HG03196 (cell line): ENCODE results near the gene TMEM164.
"Not testable (repeated sequence)": the region's sequence is repeated elsewhere in the genome, so short reads cannot be mapped to it uniquely, and the experiment has no call there.

Experiments used
- ATAC-seq: cut with Tn5 transposase; IDR thresholded peaks from one replicate; pipeline ENCODE4 v1.9.1; 2021; ENCODE audit not compliant: unreplicated experiment

Gene TMEM164

GRCh38 chrX:110125446-110126162 lies 122.7 kb downstream of the TMEM164 start:
- no peak for ATAC-seq

- no peak for ATAC-seq
These were observed 128.1 kb downstream of the TMEM164 start for GRCh38 chrX:110131031-110131430.

GRCh38 chrX:110132450-110133114 lies 129.7 kb downstream of the TMEM164 start:
- no peak for ATAC-seq

- no peak for ATAC-seq
These were observed 130.9 kb downstream of the TMEM164 start for GRCh38 chrX:110133735-110134370.

- ATAC-seq, result no peak
These were observed 132.7 kb downstream of the TMEM164 start for GRCh38 chrX:110135618-110136017.

- no peak for ATAC-seq
These were observed 133.2 kb downstream of the TMEM164 start for GRCh38 chrX:110136136-110136535.

GRCh38 chrX:110138557-110138956 lies 135.6 kb downstream of the TMEM164 start:
- ATAC-seq, result no peak

- ATAC-seq, result no peak
These were observed 136.3 kb downstream of the TMEM164 start for GRCh38 chrX:110139172-110139571.

GRCh38 chrX:110142096-110142495 lies 139.2 kb downstream of the TMEM164 start:
- no peak for ATAC-seq

- ATAC-seq, result no peak
These were observed 140.7 kb downstream of the TMEM164 start for GRCh38 chrX:110143454-110144210.

GRCh38 chrX:110145311-110145710 lies 142.4 kb downstream of the TMEM164 start:
- ATAC-seq, result no peak

GRCh38 chrX:110145854-110146253 lies 142.9 kb downstream of the TMEM164 start:
- no peak for ATAC-seq

GRCh38 chrX:110146521-110146920 lies 143.6 kb downstream of the TMEM164 start:
- ATAC-seq, result no peak

- no peak for ATAC-seq
These were observed 150.3 kb downstream of the TMEM164 start for GRCh38 chrX:110153244-110153643.

GRCh38 chrX:110153896-110154295 lies 151.0 kb downstream of the TMEM164 start:
- ATAC-seq, result no peak

- not testable (repeated sequence) for ATAC-seq
These were observed 151.4 kb downstream of the TMEM164 start for GRCh38 chrX:110154328-110154727.

GRCh38 chrX:110155759-110156158 lies 152.8 kb downstream of the TMEM164 start:
- ATAC-seq, result no peak

- ATAC-seq, result no peak
These were observed 153.3 kb downstream of the TMEM164 start for GRCh38 chrX:110156167-110156754.

GRCh38 chrX:110157444-110157843 lies 154.5 kb downstream of the TMEM164 start:
- ATAC-seq, result no peak

- ATAC-seq, result no peak
These were observed 156.3 kb downstream of the TMEM164 start for GRCh38 chrX:110159235-110159634.

GRCh38 chrX:110159865-110160264 lies 157.0 kb downstream of the TMEM164 start:
- ATAC-seq, result no peak
